SW 1271 (cell line): ENCODE data around the gene UBE2D3.

Experiments
- DNase-seq, 2 experiments: peaks; one replicate each; lab custom pipeline; 2025; lab: John Stamatoyannopoulos, UW

UBE2D3 gene

DNA sequence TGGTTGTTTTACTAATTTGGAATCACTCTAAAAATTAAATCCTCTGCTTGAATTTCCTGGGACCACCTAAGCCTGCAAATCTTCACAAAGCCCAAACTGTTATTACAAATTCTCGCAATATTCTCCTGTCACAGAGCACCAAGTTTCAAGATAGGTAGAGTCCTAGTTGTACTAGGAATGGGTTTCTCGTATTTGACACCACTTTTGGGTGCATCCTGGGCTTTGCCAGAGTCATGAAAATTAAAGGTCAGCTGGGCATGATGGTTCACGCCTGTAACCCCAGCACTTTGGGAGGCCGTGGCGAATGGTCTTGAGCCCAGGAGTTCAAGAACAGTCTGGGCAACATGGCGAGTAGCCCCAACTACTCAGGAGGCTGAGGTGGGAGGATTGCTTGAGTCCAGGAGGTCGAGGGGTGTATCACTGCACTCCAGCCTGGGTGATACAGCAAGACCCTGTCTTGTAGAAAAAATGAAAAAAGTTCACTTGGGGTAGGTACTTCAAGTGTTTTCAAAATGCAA, 36.0 kb downstream of the UBE2D3 start:
- no peak for DNase-seq

DNA sequence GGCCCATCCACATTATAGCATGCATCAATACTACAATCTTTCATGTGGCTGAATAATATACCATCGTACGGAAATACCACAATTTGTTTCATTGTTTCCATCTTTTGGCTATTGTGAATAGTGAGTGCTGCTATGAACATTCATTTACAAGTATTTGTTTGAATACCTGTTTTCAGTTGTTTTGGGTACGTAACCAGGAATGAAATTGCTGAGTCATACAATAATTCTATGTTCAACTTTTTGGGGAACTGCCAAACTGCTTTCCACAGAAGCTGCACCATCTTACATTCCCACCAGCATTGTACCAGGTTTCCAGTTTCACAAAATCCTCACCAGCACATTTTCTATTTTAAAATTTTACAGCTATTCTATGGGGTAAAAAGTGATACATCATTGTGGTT, 38.0 kb downstream of the UBE2D3 start:
- no peak for DNase-seq

DNA sequence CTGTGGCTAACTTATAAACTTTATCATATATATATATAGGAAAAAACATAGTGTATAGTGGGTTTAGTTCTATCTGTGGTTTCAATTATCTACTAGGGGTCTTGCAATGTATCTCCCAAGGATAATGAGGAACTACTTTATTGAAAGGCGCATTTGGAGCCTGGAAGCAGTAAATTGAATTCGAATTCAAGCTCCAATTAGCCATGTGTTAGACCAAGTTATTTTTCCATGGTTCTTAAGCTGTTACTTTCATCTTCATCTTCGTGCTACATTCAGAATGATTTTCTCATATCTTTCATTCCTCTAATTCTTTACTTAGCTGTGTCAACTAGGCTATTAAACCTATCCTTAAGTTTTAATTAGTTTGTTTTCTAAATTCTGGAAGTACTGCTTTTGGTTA, 39.4 kb downstream of the UBE2D3 start:
- no peak for DNase-seq

DNA sequence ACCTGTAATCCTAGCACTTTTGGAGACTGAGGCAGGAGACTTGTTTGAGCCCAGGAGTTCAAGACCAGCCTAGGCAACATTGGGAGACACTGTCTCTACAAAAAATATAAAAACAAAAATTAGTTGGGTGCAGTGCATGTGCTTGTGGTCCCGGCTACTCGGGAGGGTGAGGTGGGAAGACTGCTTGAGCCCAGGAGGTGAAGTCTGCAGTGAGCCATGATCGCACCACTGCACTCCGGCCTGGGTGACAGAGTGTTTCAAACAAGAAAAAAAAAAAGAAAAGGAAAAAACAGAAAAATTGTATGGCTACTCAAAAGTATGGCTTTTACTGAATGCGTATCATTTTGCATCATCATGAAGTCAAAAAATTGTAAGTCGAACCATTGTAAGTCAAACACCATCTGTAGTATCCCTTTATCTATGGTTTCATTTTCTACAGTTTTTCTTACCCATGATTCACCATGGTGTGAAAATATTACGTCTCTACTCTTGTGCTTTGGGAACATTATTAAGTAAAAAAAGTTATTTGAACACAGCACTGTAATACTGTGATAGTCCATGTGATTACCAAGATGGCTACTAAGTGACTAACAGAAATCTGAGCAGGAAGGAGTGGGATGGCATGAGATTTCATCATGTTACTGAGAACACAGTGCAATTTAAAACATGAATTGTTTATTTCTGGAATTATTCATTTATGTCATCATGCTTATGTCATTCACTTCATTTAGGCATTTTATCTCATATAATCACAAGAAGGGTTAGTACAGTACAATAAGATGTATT, 40.1 kb downstream of the UBE2D3 start:
- no peak for DNase-seq

DNA sequence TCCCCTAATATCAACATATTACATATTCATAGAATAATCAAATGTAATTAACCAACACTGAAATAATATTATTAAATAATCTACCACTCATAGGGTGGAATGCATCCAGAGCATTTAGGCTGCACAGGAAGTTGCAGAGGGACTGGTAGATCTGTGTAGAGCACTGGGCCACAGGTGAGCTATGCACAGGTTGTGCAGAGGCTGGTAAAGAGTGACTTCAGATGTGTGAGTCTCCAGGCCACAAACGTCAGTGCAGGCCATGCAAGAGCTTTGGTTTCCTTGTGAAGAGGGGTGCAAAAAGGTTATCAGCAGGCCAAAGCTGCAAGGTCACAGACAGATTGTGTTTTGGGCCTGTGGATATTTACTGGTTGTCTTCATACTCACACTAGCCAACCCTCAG, 41.1 kb downstream of the UBE2D3 start:
- no peak for DNase-seq

DNA sequence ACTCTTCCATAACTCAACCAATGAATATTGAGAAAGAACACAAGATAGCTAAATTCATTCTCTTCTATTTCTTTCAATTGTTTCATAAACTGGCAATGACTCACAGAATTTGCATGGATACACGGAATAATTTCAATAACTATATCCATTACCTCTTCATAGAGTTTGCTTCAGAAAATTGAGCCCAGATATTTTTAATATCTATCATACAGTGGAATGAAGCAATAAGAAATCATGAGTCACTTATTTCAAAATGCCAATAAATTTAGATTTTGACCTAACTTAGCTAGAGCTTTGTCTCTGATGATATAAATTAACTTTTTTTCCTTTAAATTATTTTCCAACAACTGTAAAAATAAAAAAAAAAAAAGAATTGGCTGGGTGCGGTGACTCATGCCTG, 44.3 kb downstream of the UBE2D3 start:
- no peak for DNase-seq

DNA sequence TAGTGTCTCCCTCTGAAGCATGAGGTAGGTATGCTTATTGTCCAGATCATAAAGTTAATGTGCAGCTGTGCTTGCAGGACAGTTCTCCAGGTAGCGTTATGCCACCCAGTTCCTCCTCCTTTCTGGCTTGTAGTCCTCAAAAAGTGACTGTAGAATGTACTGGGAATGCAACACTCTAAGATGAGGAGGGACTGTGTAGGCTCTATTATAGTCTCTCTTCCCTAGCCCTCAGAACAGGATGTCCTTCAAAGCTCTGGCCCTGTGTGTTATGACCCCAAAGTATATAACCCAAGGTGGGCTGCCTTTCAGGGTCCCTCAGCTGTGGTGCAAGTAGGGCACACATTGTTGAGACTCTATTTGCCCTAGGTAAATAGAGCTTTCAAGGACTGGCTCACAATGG, 45.8 kb downstream of the UBE2D3 start:
- no peak for DNase-seq

DNA sequence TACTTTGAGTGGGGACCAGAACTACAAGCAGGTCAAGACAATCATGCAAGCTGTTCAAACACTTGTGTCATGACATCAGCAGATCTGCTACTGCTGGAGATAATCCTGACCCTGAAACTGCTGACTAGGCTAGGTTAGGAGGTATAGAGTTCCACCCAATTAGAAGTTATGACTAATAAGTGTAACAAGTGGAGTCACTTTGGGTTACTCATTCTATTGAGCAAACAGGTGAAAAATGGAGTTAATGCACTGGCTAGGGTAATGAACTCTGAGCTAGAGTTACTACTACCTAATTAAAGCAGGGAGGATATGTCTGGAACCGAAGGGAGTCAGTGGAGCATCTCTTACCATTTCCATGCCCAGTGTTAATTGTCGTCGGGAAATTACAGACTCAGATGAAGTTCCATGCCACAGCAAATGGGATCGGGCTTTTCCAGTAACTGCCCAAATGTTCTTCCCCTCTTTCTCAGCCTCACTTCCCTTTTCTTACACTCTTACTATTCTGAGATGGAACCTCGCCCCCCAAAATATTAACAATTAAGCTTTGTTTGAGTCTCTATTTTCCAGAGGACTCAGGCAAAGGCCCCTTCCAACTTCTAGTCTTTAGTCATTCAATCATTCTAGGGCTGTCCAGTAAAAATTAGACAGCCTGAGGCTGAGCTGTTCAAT, 46.7 kb downstream of the UBE2D3 start:
- DNase-seq = no peak

DNA sequence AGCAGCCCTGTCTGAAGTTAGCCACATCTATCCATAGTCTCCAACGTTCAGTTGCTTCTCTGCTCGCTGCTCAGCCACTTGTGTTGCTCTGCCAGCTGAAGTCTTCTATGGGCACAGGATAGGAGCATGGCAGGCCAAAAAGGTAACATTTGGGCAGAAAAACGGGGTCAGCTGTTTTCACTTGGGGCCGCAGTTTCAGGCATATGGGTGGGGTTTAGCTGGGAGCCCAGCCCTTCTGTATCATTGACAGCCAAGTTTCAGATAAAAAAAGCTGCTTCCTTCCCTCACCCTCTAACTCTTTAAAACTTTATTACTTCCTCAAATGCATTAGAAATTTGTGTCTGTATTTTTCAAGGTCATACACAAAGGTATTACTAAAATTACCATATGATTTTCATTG, 48.1 kb downstream of the UBE2D3 start:
- DNase-seq = no peak

DNA sequence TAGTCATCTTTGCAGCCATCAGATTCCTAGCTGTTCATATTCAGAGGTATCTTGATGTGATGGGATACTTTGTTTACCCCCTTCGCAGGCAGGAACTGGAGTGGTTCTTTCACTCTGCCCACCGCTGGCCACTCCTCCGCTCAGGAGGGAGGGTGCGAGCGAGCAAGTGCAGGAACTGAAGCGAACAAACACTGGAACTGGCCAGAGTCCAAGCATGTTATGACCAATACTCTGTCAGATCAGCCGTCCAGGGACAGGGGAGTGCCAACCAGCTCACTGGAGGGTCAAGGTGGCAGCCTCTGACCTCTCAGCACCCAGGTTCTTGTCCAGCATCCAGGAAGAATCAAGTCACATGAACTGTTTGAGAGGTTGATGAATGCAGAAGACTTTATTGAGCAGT, 48.6 kb downstream of the UBE2D3 start:
- no peak for DNase-seq

DNA sequence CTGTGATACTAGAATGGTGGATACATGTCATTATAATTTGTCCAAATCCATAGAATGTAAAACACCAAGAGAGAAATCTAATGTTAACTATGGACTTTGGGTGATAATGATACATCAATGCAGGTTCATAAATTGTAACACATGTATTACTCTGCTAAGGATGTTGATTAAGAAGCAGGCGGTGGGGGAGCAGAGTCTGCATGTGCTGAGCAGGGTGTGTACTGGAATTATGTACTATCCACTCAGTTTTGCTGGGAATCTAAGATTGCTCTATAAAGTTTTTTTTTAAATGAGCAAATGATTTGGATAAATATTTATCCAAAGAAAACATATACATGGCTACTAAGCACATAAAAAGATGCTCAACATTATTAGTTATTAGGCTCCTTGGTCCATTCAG, 51.5 kb downstream of the UBE2D3 start:
- DNase-seq = no peak

DNA sequence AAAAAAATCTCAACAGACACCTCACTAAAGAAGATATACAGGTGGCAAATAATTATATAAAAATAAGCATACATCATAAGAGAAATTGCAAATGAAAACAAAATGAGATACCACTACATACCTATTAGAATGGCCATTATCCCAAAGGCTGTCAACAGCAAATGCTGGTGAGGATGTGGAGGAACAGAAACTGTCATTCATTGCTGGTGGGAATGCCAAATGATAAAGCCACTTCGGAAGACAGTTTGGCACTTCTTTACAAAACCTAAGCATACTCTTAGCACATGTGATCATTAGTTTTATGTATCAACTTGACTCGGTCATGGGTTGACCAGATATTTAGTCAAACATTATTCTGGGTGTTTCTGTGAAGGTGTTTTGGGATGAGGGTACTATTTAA, 53.1 kb downstream of the UBE2D3 start:
- no peak for DNase-seq

DNA sequence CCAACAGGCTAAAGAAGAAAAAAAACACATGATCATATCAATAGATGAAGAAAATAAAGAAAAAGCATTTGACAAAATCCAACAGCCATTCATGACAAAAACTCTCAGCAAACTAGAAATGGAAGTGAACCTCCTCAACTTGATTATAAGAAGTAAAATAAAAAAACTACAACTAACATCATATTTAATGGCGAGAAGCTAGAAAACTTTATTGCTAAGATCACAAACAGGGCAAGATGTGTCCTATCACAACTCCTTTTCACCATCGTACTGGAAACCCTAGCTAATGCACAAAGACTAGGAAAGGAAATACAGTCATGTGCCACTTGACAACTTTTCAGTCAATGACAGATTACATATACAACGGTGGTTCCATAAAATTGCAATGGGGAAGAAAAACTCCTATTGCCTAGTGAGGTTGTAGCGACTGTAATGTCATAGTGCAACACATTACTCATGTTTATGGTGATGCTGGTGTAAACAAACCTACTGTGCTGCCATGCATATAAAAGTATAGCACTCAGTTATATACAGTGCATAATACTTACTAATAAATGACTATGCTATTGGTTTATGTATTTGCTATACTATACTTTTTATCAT, 54.5 kb downstream of the UBE2D3 start:
- no peak for DNase-seq

DNA sequence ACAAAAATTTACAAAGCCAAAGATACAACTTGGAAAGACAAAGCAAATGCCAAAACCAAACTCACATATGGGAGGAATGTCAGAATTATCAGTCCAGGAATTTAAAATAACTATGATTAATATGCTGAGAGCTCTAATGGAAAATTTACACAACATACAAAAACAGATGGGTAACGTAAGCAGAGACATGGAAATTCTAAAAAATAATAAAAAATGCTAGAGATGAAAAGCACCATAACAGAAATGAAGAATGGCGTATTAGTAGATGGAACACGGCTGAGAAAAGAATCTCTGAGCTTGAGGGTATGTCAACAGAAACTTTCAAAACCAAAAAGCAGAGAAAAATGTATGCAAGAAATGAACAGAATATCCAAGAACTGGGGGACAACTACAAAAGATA, 62.5 kb downstream of the UBE2D3 start:
- no peak for DNase-seq

DNA sequence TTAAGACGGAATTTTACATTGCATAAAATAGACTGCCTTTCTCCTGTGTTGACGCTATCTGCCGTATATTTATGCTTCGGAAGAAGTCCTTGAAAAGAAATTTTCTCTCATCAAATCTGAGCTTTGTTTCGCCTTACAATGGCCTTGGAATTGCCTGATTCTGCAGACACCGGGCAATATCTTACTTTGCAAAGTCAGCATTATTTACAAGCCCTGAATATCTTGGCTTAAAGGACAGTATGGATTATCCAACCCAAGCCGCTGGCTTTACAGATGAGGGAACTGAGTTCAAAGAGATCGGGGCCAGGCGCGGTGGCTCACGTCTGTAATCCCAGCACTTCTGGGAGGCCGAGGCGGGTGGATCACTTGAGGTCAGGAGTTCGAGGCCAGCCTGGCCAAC, 65.4 kb downstream of the UBE2D3 start:
- DNase-seq = no peak

DNA sequence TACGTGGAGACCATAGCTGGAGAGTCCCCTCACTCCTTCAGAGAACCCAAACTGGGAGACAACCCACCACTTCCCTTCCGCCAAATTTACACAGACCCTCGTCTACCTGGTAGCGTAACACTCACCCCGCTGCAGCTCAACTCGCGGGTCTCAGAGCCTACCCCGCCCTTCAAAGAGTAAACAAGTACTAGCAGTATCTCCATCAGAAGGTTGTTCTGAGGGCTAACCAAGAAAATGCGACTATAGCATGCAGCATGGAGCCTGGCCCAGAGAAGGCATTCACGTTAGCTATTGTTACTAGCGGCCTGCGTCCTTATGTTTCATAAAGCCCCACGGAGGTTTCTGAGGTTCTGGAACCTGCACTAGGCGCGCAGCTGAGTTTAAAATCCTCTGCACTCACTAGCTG, 66.1 kb downstream of the UBE2D3 start:
- DNase-seq = no peak

DNA sequence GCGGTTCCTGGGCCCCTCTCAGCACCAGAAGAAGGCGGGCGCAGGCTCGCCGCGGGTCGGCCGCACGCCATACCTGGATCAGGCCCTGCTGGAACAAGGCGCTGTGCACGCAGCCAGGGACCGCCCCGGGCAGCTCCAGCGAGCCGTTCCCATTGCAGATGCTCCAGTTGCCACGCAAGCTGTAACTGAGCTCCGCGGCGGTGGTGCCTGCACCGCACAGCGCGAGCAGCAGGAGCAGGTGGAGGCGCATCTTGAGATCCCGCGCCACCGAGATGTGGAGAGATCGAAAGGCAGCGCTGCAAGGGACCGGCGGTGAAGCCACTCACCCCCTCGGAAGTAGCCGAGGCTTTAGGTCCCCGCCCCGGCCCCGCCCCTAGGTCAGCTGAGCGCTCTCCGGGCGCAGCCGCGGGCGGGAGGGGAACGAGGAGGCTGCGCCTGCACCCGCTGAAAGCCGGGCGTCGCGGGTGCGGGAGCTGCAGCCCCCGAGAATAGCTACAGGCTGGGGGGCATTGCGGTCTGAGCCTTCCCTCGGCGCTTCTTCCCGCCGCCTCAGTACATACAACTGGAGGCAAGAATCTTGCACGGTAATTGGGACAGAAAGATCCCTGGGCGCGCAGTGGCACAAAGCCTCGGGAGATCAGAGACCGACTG, 66.6 kb downstream of the UBE2D3 start, which contains the start of gene MANBA:
Gene MANBA, minus strand, starts transcription at position 324 of the 651 bp plus-strand sequence. Its CDS starts 74 bp downstream, at position 250.
- DNase-seq = peak; percentile 35 to 64

DNA sequence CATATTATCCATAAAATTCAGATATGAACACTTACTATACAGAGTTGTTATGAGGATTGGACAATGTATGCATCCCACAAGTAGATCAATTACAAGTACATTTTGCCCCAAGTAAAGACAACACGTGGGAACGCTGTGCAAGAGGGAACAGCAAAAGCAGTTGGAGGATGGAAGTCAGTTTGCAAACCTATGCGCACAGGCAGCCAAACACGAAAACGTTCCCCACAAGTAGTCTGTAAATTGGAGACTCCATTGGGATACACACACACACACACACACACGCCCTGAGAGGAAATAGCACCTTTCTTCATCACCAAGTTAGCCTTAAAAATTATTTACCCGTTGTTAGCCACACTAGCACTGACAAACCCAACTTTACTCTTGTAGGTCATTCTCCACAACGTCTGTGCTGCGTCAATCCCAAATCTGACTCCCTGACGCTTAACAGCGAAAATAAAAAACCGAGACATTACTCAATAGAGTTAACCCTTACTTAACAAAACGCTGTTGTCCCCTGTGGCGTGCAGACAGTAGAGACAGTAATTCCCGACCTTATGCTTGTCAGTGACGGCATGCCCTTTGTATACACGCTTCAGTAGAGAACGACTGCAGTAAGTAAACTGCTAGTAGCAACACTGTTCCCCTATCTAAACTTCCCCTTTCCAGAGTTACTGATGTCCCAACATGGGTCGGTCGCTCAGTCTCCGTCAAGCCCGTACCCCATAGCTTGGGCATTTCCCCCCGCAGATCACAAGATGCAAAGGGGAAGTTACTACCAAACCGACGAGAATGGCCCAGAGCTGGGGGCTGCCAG, 67.3 kb downstream of the UBE2D3 start:
- peak in 1 of 2 experiments; percentile 24 for DNase-seq

DNA sequence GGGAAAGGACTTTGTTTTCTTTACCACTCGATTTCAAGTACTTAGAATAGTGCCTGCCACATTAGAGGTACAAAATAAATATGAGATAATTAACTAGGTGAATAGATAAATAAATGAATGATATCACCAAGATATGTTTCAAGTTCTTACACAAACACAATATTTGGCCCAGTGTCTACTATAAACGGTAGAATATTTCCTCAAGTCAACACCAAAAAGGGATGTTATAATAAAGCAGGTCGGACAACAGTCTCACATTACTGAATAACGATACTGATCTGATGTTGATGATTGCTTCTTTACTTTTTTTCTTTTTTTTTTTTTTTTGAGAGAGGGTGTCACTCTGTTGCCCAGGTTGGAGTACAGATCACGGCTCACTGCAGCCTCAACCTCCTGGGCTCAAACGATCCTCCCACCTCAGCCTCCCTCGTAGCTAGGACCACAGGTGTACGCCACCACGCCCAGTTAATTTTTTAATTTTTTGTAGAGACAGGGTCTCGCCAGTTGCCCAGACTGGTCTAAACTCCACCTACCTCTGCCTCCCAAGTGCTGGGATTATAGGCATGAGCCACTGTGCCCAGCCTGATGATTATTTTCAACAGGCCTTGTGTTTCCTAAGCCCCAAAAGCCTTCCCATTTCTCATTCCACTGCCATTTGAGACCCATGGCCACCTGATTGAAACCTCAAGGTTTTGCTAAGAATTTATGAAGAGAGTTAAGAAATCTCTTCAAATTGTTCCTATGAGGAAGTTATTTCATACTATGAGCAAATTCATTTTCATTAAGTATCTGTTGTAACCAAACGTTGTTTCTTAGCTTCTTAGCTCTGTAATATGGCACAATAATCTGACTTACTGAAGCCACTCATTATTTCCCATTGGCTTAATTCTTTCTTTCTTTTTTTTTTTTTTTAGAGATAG, 68.8 kb downstream of the UBE2D3 start:
- DNase-seq = no peak

DNA sequence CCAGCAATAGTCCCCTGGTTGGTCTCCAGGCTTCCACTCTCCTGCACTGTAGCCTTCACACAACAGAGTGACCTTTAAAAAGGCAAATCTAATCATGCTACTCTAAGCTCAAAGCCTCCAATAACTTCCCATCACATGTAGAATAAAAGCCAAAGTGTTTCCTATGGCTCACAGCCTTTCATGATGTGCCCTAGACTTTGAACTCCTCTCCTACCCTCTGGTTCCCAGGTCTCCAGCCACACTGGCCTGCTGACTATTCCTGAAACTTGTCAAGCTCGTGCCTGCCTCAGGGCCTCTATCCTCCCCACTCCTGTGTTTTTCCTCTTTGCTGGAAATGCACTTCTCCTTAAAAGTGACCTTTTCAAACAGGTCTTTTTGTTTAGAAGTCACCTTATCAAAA, 69.7 kb downstream of the UBE2D3 start:
- no peak for DNase-seq

DNA sequence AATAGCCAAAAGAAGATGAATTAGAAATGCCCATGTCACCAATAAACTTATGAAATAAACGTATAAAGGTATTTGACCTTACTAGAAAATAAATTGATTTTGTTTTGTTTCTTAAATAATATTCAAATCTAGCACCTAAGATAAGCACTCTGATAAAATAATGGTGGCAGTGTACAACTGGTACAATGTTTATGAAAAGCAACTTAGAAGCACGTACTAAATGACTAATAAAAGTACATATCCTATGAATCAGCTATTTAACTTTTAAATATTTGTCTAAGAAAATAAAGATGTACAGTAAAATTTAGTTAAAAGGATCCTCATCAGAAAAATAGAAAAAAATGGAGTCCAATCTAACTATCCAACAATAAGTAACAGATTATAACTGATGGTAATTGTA, 73.3 kb downstream of the UBE2D3 start:
- no peak for DNase-seq
